Stomach smooth muscle (tissue), 2 donors: ENCODE data around the gene UBE3B.

ENCODE experiments used
- H3K27ac ChIP-seq: one replicate; pipeline ENCODE4 v1.7.0; 2013; ENCODE audit warnings: mild to moderate bottlenecking, low read length, inconsistent platforms
- H3K27me3 ChIP-seq, 2 donors: one replicate each; pipeline ENCODE4 v1.7.0; 2013; ENCODE audit warnings: low read length in 2 of 2; ENCODE audit not compliant: insufficient read depth in 2 of 2, control insufficient read depth in 1 of 2
- H3K36me3 ChIP-seq, 2 donors: one replicate each; pipeline ENCODE4 v1.7.0; 2013; ENCODE audit warnings: low read length in 2 of 2; ENCODE audit not compliant: control insufficient read depth in 2 of 2, insufficient read depth in 2 of 2
- H3K4me1 ChIP-seq: one replicate; pipeline ENCODE4 v1.7.0; 2013; ENCODE audit warnings: low read length; ENCODE audit not compliant: control insufficient read depth, insufficient read depth
- H3K4me3 ChIP-seq, 2 donors: one replicate each; pipeline ENCODE4 v1.7.0; 2013; ENCODE audit warnings: low read length in 2 of 2
- H3K9ac ChIP-seq, 2 donors: one replicate each; pipeline ENCODE4 v1.7.0; 2013; ENCODE audit warnings: low read length in 2 of 2, mild to moderate bottlenecking in 1 of 2
- H3K9me3 ChIP-seq, 2 donors: one replicate each; pipeline ENCODE4 v1.7.0; 2013; ENCODE audit warnings: low read length in 2 of 2; ENCODE audit not compliant: control insufficient read depth in 2 of 2
- donor health status: healthy.
- donor health status: Pancreatic carcinoma.

The UBE3B gene

GRCh38 chr12:109550281-109550680 lies 72.8 kb downstream of the UBE3B start:
- Histone ChIP-seq H3K9me3 (no peaks in the 10 kb centered on the region), H3K9ac (no peak overlapping the region), H3K27ac (no peak overlapping the region), H3K27me3 (peaks cover 35 to 36% of the 10 kb centered on the region in 2 donors), H3K4me1 (no peaks in the 10 kb centered on the region), H3K4me3 (no peak overlapping the region), H3K36me3 (no peaks in the 10 kb centered on the region)

GRCh38 chr12:109551108-109551507 lies 73.7 kb downstream of the UBE3B start:
- Histone ChIP-seq H3K27ac (no peak overlapping the region), H3K27me3 (peaks cover 35 to 36% of the 10 kb centered on the region in 2 donors), H3K9me3 (no peaks in the 10 kb centered on the region), H3K4me1 (no peaks in the 10 kb centered on the region), H3K36me3 (peaks cover 0 to 3% of the 10 kb centered on the region in 2 donors), H3K4me3 (no peak overlapping the region), H3K9ac (no peak overlapping the region)

- Histone ChIP-seq H3K27me3 (peaks cover 30 to 33% of the 10 kb centered on the region in 2 donors), H3K4me3 (no peak overlapping the region), H3K27ac (no peak overlapping the region), H3K4me1 (no peaks in the 10 kb centered on the region), H3K9me3 (no peaks in the 10 kb centered on the region), H3K36me3 (peaks cover 0 to 5% of the 10 kb centered on the region in 2 donors), H3K9ac (no peak overlapping the region)
Measured at GRCh38 chr12:109552971-109553370, 75.5 kb downstream of the UBE3B start.

GRCh38 chr12:109553483-109553882 lies 76.0 kb downstream of the UBE3B start:
- Histone ChIP-seq H3K4me1 (no peaks in the 10 kb centered on the region), H3K4me3 (no peak overlapping the region), H3K9ac (no peak overlapping the region), H3K9me3 (no peaks in the 10 kb centered on the region), H3K27ac (no peak overlapping the region), H3K27me3 (peaks cover 25 to 28% of the 10 kb centered on the region in 2 donors), H3K36me3 (peaks cover 0 to 5% of the 10 kb centered on the region in 2 donors)

- peaks cover 20 to 23% of the 10 kb centered on the region in 2 donors for H3K27me3 ChIP-seq
- H3K9me3 ChIP-seq, result no peaks in the 10 kb centered on the region
- H3K27ac ChIP-seq, result no peak overlapping the region
- no peak overlapping the region for H3K9ac ChIP-seq
- no peaks in the 10 kb centered on the region for H3K4me1 ChIP-seq
- no peak overlapping the region for H3K4me3 ChIP-seq
- H3K36me3 ChIP-seq, result peaks cover 0 to 5% of the 10 kb centered on the region in 2 donors
Measured at GRCh38 chr12:109553906-109554500, 76.6 kb downstream of the UBE3B start.

- peaks cover 0 to 7% of the 10 kb centered on the region in 2 donors for H3K36me3 ChIP-seq
- no peak overlapping the region for H3K27ac ChIP-seq
- no peaks in the 10 kb centered on the region for H3K9me3 ChIP-seq
- peaks cover 17 to 18% of the 10 kb centered on the region in 2 donors for H3K27me3 ChIP-seq
- no peak overlapping the region for H3K9ac ChIP-seq
- no peak overlapping the region for H3K4me3 ChIP-seq
- no peaks in the 10 kb centered on the region for H3K4me1 ChIP-seq
Measured at GRCh38 chr12:109554761-109555160, 77.3 kb downstream of the UBE3B start.

- Histone ChIP-seq H3K4me1 (no peaks in the 10 kb centered on the region), H3K4me3 (no peak overlapping the region), H3K9ac (no peak overlapping the region), H3K36me3 (peaks cover 0 to 12% of the 10 kb centered on the region in 2 donors), H3K27me3 (peaks cover 8 to 11% of the 10 kb centered on the region in 2 donors), H3K9me3 (no peaks in the 10 kb centered on the region), H3K27ac (no peak overlapping the region)
Measured at GRCh38 chr12:109555431-109556315, 78.2 kb downstream of the UBE3B start.

GRCh38 chr12:109557200-109557599 lies 79.8 kb downstream of the UBE3B start:
- Histone ChIP-seq H3K4me1 (no peaks in the 10 kb centered on the region), H3K9me3 (no peaks in the 10 kb centered on the region), H3K4me3 (no peak overlapping the region), H3K36me3 (peaks cover 0 to 12% of the 10 kb centered on the region in 2 donors), H3K27me3 (peaks cover 6 to 8% of the 10 kb centered on the region in 2 donors), H3K27ac (no peak overlapping the region), H3K9ac (no peak overlapping the region)

- H3K27ac ChIP-seq, result no peak overlapping the region
- H3K36me3 ChIP-seq, result peaks cover 0 to 17% of the 10 kb centered on the region in 2 donors
- H3K9ac ChIP-seq, result no peak overlapping the region
- H3K9me3 ChIP-seq, result no peaks in the 10 kb centered on the region
- no peak overlapping the region for H3K4me3 ChIP-seq
- H3K4me1 ChIP-seq, result no peaks in the 10 kb centered on the region
- H3K27me3 ChIP-seq, result peaks cover 4 to 7% of the 10 kb centered on the region in 2 donors
Measured at GRCh38 chr12:109557805-109558204, 80.4 kb downstream of the UBE3B start.

- Histone ChIP-seq H3K27me3 (peaks cover 0 to 2% of the 10 kb centered on the region in 2 donors), H3K4me3 (no peak overlapping the region), H3K4me1 (no peaks in the 10 kb centered on the region), H3K27ac (no peak overlapping the region), H3K9ac (no peak overlapping the region), H3K36me3 (peaks cover 3 to 21% of the 10 kb centered on the region in 2 donors), H3K9me3 (no peaks in the 10 kb centered on the region)
Measured at GRCh38 chr12:109558374-109559199, 81.2 kb downstream of the UBE3B start.
